Suprapubic skin (tissue), 4 donors: Measurements from ENCODE around the gene SMAD7.

Source experiments
- CTCF ChIP-seq, 2 donors: fragments of 200-600 bp in 1 of 2; fragments of 450-650 bp in 1 of 2; sonication (generic) in 1 of 2; IDR thresholded peaks; one replicate each; pipeline ENCODE4 v1.5.1; 2016 to 2019; ENCODE audit warnings: antibody characterized with exemption in 2 of 2, mild to moderate bottlenecking in 1 of 2, moderate library complexity in 1 of 2
- EP300 ChIP-seq: sonication (generic); formaldehyde crosslinking; IDR thresholded peaks from one replicate; pipeline ENCODE4 v1.6.1; 2017; ENCODE audit warnings: antibody characterized with exemption
- POLR2A ChIP-seq, 2 donors: fragments of 450-650 bp; IDR thresholded peaks; one replicate each; pipeline ENCODE4 v1.6.1; 2017; ENCODE audit warnings: antibody characterized with exemption in 2 of 2, mild to moderate bottlenecking in 2 of 2, moderate library complexity in 2 of 2
- POLR2AphosphoS5 ChIP-seq, 3 donors: sonication (generic); formaldehyde crosslinking; IDR thresholded peaks; one replicate each; pipeline ENCODE4 v1.6.1; 2017; ENCODE audit warnings: antibody characterized with exemption in 3 of 3

GRCh38 chr18:48950536-48951447 is at the start of gene SMAD7:
- TF ChIP-seq CTCF (IDR thresholded peaks at IDR 0.05) (no peak), POLR2A (IDR thresholded peaks at IDR 0.05) (no peak), POLR2AphosphoS5 (IDR thresholded peaks at IDR 0.05) (no peak), EP300 (no peak)
